Esophagus muscularis mucosa (tissue), 4 donors: Measurements from ENCODE around the gene TRMT61A. TPM values are rescaled to one million over a fixed set of nuclear protein-coding genes. Genes with fewer than 3 reads are reported as not detected.

Source experiments
- DNase-seq: peaks from one replicate; pipeline ENCODE4 v3.0.0-alpha.2; 2017; ENCODE audit errors: extremely low spot score
- H3K27ac ChIP-seq, 4 donors: fragments of 200-600 bp; sonication (generic); replicated peaks in 1 of 4; 1 replicate in 3 of 4; 2 replicates in 1 of 4; pipeline ENCODE4 v1.5.1; 2016 to 2019; ENCODE audit warnings: mild to moderate bottlenecking in 1 of 4
- H3K27me3 ChIP-seq, 4 donors: fragments of 200-600 bp; sonication (generic); one replicate each; pipeline versions ENCODE4 v1.5.1 to v1.6.0; 2016 to 2019
- H3K36me3 ChIP-seq, 4 donors: fragments of 200-600 bp; sonication (generic); one replicate each; pipeline ENCODE4 v1.5.1; 2016 to 2019
- H3K4me1 ChIP-seq, 4 donors: fragments of 200-600 bp; sonication (generic); one replicate each; pipeline ENCODE4 v1.5.1; 2016 to 2019
- H3K4me3 ChIP-seq, 4 donors: fragments of 200-600 bp; sonication (generic); 1 replicate in 2 of 4; 2 replicates in 2 of 4; pipeline ENCODE4 v1.5.1; 2016 to 2019; ENCODE audit warnings: mild to moderate bottlenecking in 4 of 4, moderate library complexity in 1 of 4
- H3K9me3 ChIP-seq, 4 donors: fragments of 200-600 bp; sonication (generic); 1 replicate in 3 of 4; 2 replicates in 1 of 4; pipeline ENCODE4 v1.5.1; 2016 to 2019
- CTCF ChIP-seq, 3 experiments: fragments of 200-600 bp in 2 of 3; fragments of 450-650 bp in 1 of 3; sonication (generic) in 2 of 3; IDR thresholded peaks; one replicate each; pipeline ENCODE4 v1.5.1; 2017 to 2019; ENCODE audit warnings: antibody characterized with exemption in 3 of 3, mild to moderate bottlenecking in 2 of 3, moderate library complexity in 1 of 3
- EP300 ChIP-seq: sonication (generic); formaldehyde crosslinking; IDR thresholded peaks from one replicate; pipeline ENCODE4 v1.6.1; 2017; ENCODE audit warnings: antibody characterized with exemption
- POLR2A ChIP-seq: fragments of 450-650 bp; IDR thresholded peaks from one replicate; pipeline ENCODE4 v1.6.1; 2017; ENCODE audit warnings: antibody characterized with exemption, moderate library complexity, mild to moderate bottlenecking, low read depth
- POLR2AphosphoS5 ChIP-seq, 2 donors: sonication (generic); formaldehyde crosslinking; IDR thresholded peaks; one replicate each; pipeline ENCODE4 v1.6.1; 2017; ENCODE audit warnings: antibody characterized with exemption in 2 of 2
- WGBS: methylation state at CpG from one replicate; pipeline ENCODE4 v1.1.5; 2018; 5-methylcytosine and 5-hydroxymethylcytosine counted together
- intact Hi-C: fragments of 100-400 bp; cut with DNase I; formaldehyde crosslinking; loops from one replicate; pipeline ENCODE4 v1.15.1; 2023
- total RNA-seq, 4 donors: library from RNA; depleted of rRNA; stranded (reverse); fragments of >200 nt; gene quantifications; one replicate each; pipeline versions ENCODE4 v1.1.0 to v1.2.1, GENCODE V29; 2016

Gene TRMT61A
- total RNA-seq, 4 donors from 2014 or later, result 28.7 to 50.0 (median 35.2) TPM

GRCh38 chr14:103530831-103531230 is 1.8 kb downstream of the TRMT61A start:
- peak overlapping the region; percentile 93 to 97 (median 94) for H3K27ac ChIP-seq
- intact Hi-C loops, result no loop called here
- no peaks in the 10 kb centered on the region for H3K27me3 ChIP-seq
- peaks cover 46 to 95% (median 91%) of the 10 kb centered on the region in 4 donors for H3K4me1 ChIP-seq
- H3K36me3 ChIP-seq, result peaks cover 0 to 52% (median 27%) of the 10 kb centered on the region in 4 donors
- no peaks in the 10 kb centered on the region for H3K9me3 ChIP-seq
- 91% methylated on average over 7 of the region's 11 CpGs for WGBS
- TF ChIP-seq POLR2AphosphoS5 (IDR thresholded peaks at IDR 0.05) (no peak), CTCF (IDR thresholded peaks at IDR 0.05) (no peak), EP300 (no peak), POLR2A (no peak)
- DNase-seq, result no peak
- no peak overlapping the region for H3K4me3 ChIP-seq

GRCh38 chr14:103531421-103532215 is 2.6 kb downstream of the TRMT61A start:
- DNase-seq, result no peak
- H3K36me3 ChIP-seq, result peaks cover 0 to 55% (median 27%) of the 10 kb centered on the region in 4 donors
- H3K4me3 ChIP-seq, result no peak overlapping the region
- 82% methylated on average over 12 of the region's 15 CpGs for WGBS
- no peaks in the 10 kb centered on the region for H3K9me3 ChIP-seq
- intact Hi-C loops, result no loop called here
- H3K27ac ChIP-seq, result peak overlapping the region; percentile 93 to 97 (median 94)
- H3K27me3 ChIP-seq, result no peaks in the 10 kb centered on the region
- peaks cover 40 to 97% (median 93%) of the 10 kb centered on the region in 4 donors for H3K4me1 ChIP-seq
- TF ChIP-seq POLR2AphosphoS5 (IDR thresholded peaks at IDR 0.05) (no peak), EP300 (no peak), POLR2A (no peak), CTCF (IDR thresholded peaks at IDR 0.05) (no peak)

GRCh38 chr14:103532216-103533136 is 3.5 kb downstream of the TRMT61A start:
- TF ChIP-seq EP300, result no peak
- TF ChIP-seq POLR2AphosphoS5 (IDR thresholded peaks at IDR 0.05), result no peak
- no peak for TF ChIP-seq POLR2A
- TF ChIP-seq CTCF (IDR thresholded peaks at IDR 0.05), result no peak
- intact Hi-C loops, result no loop called here
- peak overlapping the region; percentile 43 to 50 (median 47) for H3K4me3 ChIP-seq
- WGBS, result 80% methylated on average over 3 of the region's 32 CpGs
- peak overlapping the region; percentile 93 to 97 (median 94) for H3K27ac ChIP-seq
- H3K27me3 ChIP-seq, result no peaks in the 10 kb centered on the region
- peaks cover 39 to 98% (median 94%) of the 10 kb centered on the region in 4 donors for H3K4me1 ChIP-seq
- H3K9me3 ChIP-seq, result no peaks in the 10 kb centered on the region
- no peak for DNase-seq
- peaks cover 0 to 58% (median 27%) of the 10 kb centered on the region in 4 donors for H3K36me3 ChIP-seq

- 48% methylated on average over 14 of the region's 23 CpGs for WGBS
- Histone ChIP-seq H3K4me3 (peak overlapping the region; percentile 43 to 50 (median 47)), H3K36me3 (peaks cover 0 to 59% (median 27%) of the 10 kb centered on the region in 4 donors), H3K27me3 (no peaks in the 10 kb centered on the region), H3K4me1 (peaks cover 33 to 98% (median 94%) of the 10 kb centered on the region in 4 donors), H3K9me3 (no peaks in the 10 kb centered on the region), H3K27ac (peak overlapping the region; percentile 93 to 97 (median 94))
- TF ChIP-seq EP300, result no peak
- TF ChIP-seq POLR2A, result no peak
- peak; percentile 14 to 20 (median 18) for TF ChIP-seq CTCF (IDR thresholded peaks at IDR 0.05)
- TF ChIP-seq POLR2AphosphoS5 (IDR thresholded peaks at IDR 0.05), result peak; percentile 76 to 84
- no peak for DNase-seq
- intact Hi-C loops, result no loop called here
These were observed 4.4 kb downstream of the TRMT61A start for GRCh38 chr14:103533137-103533998.
